ENCODE results near the gene MVB12B. TPM values are rescaled to one million over a fixed set of nuclear protein-coding genes. Genes with fewer than 3 reads are reported as not detected.

The MVB12B gene
- total and polyA plus RNA-seq, 8 donors: 2.6 to 6.7 (median 4.0) TPM

DNA sequence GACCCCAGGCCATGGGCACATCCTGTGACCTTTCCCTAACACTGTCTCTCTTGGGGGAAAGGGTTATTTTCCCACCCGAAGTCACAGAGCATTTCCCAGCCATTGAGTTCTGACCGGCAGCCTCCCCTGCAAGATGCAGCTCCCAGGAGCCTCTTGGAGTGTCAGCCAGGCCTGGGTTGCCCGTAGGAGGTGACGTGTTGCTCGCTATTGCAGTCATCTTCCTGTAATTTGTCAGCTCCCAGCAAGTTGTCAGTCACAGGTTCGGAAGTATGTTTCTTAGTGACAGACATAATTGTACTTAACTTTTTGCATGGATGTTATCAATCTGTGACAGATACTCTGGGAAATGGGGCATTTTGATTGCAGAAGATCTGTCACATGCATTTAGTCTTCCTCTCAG is 74.5 kb downstream of the MVB12B start:
- no peak for ATAC-seq
- 76 to 77% methylated on average over 6 of the region's 6 CpGs for WGBS, 2 donors
- Histone ChIP-seq H3K27me3 (no peaks in the 10 kb centered on the region), H3K27ac (no peak overlapping the region), H3K36me3 (no peaks in the 10 kb centered on the region), H3K4me3 (no peak overlapping the region), H3K9me3 (no peaks in the 10 kb centered on the region), H3K4me1 (no peaks in the 10 kb centered on the region)
- no peak for FAIRE-seq
- DNase-seq: no peak
- intact Hi-C loops (cut with DNase I): no loop called here
- TF ChIP-seq, protein P1, sequence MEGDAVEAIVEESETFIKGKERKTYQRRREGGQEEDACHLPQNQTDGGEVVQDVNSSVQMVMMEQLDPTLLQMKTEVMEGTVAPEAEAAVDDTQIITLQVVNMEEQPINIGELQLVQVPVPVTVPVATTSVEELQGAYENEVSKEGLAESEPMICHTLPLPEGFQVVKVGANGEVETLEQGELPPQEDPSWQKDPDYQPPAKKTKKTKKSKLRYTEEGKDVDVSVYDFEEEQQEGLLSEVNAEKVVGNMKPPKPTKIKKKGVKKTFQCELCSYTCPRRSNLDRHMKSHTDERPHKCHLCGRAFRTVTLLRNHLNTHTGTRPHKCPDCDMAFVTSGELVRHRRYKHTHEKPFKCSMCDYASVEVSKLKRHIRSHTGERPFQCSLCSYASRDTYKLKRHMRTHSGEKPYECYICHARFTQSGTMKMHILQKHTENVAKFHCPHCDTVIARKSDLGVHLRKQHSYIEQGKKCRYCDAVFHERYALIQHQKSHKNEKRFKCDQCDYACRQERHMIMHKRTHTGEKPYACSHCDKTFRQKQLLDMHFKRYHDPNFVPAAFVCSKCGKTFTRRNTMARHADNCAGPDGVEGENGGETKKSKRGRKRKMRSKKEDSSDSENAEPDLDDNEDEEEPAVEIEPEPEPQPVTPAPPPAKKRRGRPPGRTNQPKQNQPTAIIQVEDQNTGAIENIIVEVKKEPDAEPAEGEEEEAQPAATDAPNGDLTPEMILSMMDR (IDR thresholded peaks at IDR 0.05): no peak

DNA sequence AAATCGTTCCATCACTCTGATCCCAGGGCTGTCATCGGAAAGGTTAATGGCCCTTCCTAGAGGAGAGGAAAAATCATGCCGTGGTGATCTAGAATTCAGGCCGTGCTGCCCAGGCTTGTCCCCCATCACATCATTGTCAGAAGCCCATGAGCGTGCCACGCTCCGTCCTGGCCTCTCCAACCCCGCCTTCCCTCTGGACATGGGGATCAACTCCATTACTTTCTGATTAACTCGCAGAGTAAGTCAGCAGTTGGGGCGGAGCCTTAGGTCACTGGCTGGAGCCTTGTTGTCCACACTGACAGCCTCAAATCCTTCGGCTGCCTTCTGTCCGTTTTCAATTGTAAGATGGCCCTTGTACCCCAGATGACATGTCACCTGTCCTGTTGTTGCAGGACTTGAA is 75.0 kb downstream of the MVB12B start:
- Histone ChIP-seq H3K9me3 (no peaks in the 10 kb centered on the region), H3K4me1 (no peaks in the 10 kb centered on the region), H3K27me3 (no peaks in the 10 kb centered on the region), H3K4me3 (no peak overlapping the region), H3K27ac (no peak overlapping the region), H3K36me3 (no peaks in the 10 kb centered on the region)
- DNase-seq (no peak), ATAC-seq (no peak), FAIRE-seq (no peak)
- intact Hi-C loops (cut with DNase I): no loop called here
- 88 to 90% methylated on average over 12 of the region's 12 CpGs for WGBS, 2 donors
- TF ChIP-seq, protein P1 (IDR thresholded peaks at IDR 0.05): no peak

DNA sequence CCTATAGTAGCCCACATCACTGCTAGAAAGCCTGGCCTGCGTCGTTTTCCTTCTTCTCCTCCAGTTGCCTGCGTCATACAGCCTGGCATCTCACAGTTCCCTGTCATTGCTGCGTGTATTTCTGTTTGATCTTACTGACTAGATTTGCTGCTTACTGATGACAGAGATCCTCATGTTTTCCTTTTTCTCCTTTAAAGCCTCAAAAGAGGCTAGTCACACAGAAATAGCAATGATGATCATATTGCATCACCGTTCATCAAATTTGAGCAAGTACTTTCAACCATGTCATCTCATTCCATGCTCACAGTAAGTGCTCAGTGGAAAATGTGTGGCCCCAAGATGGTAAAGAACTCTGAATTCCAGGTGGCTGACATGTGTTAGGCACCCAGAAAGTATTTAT is 76.8 kb downstream of the MVB12B start:
- H3K4me1 ChIP-seq: no peaks in the 10 kb centered on the region
- DNase-seq (no peak), ATAC-seq (no peak), FAIRE-seq (no peak)
- 91 to 95% methylated on average over 5 of the region's 5 CpGs for WGBS, 2 donors
- H3K9me3 ChIP-seq: no peaks in the 10 kb centered on the region
- no peak overlapping the region for H3K4me3 ChIP-seq
- no peak overlapping the region for H3K27ac ChIP-seq
- intact Hi-C loops (cut with DNase I): no loop called here
- no peaks in the 10 kb centered on the region for H3K36me3 ChIP-seq
- TF ChIP-seq, protein P1 (IDR thresholded peaks at IDR 0.05): no peak
- H3K27me3 ChIP-seq: no peaks in the 10 kb centered on the region

DNA sequence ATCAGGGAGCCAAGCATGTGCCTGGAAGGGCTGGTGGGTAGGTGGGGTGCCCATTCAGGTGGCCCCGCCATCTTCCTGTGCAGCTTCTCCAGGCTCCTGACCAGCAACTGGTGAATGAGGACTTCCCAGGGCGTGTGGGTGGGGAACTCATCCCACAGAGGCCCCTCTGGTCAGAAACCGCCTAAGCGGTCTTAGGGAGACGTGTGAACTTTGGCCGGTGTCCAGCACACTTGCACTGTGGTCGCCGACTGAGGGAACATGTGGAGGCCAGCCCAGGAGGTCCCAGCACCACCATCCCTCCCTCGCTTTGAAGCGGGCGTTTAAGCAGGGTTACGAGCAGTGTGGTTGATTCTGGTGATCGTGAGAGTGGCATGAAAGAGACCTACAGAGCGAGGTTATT is 77.8 kb downstream of the MVB12B start:
- H3K36me3 ChIP-seq: no peaks in the 10 kb centered on the region
- TF ChIP-seq, protein P1 (IDR thresholded peaks at IDR 0.05): no peak
- H3K4me3 ChIP-seq: no peak overlapping the region
- no peaks in the 10 kb centered on the region for H3K27me3 ChIP-seq
- FAIRE-seq (no peak), DNase-seq (no peak), ATAC-seq (no peak)
- no peaks in the 10 kb centered on the region for H3K9me3 ChIP-seq
- H3K4me1 ChIP-seq: no peaks in the 10 kb centered on the region
- H3K27ac ChIP-seq: no peak overlapping the region
- intact Hi-C loops (cut with DNase I): no loop called here
- WGBS, 2 donors: 87 to 90% methylated on average over 14 of the region's 14 CpGs

DNA sequence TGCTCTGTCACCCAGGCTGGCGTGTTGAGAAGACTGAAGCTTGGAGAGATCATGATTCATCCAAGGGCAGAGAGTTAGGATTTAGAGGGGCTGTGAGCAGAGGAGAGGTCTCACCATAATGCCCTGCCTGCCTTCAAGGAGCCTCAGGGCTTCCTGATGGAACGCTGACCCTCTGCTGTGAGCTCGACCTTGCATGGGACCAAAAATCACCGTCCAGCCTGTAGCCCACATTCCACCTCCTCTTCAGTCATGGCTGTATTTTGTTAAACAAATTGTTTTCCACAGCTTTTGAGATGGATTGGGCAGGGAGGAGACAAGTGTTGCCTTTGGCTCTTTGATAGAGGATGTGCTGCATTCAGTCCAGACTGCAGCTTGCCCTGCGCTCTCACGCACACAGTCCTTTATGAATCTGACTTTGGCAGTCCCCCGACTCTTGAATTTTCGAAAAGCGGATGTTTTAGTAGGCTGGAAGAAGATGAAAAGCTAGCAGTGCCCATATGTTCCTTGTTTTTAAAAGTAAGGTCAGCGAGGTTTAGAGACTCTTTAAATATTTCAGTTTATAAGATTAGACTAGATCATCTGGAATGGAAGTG is 79.5 kb downstream of the MVB12B start:
- ATAC-seq (no peak), DNase-seq (no peak), FAIRE-seq (no peak)
- H3K4me1 ChIP-seq: no peaks in the 10 kb centered on the region
- H3K27ac ChIP-seq: no peak overlapping the region
- no peaks in the 10 kb centered on the region for H3K27me3 ChIP-seq
- H3K9me3 ChIP-seq: no peaks in the 10 kb centered on the region
- intact Hi-C loops (cut with DNase I): no loop called here
- TF ChIP-seq, protein P1 (IDR thresholded peaks at IDR 0.05): no peak
- H3K36me3 ChIP-seq: no peaks in the 10 kb centered on the region
- WGBS, 2 donors: 88% methylated on average over 10 of the region's 10 CpGs
- H3K4me3 ChIP-seq: no peak overlapping the region
